BJ (cell line): ENCODE measurements around the gene CLDN18. TPM values are rescaled to one million over a fixed set of nuclear protein-coding genes. Genes with fewer than 3 reads are reported as not detected.

Experiments
- CTCF ChIA-PET: fragments of 350-600 bp; formaldehyde crosslinking; extraction: SDS; loops from one replicate; lab custom pipeline; 2021; ENCODE audit warnings: antibody characterized with exemption, inconsistent platforms; lab: Yijun Ruan, JAX
- POLR2A ChIA-PET: fragments of 300-600 bp; sonication (Branson Sonifier 250); formaldehyde crosslinking; extraction: SDS; loops from one replicate; lab custom pipeline; 2021; ENCODE audit warnings: antibody characterized with exemption; lab: Charles Lee
- DNase-seq: peaks from one replicate; pipeline ENCODE4 v3.0.0-alpha.2; 2011; ENCODE audit warnings: low read depth
- H3K27me3 ChIP-seq: 2 replicates; pipeline ENCODE4 v1.6.0; 2011; ENCODE audit warnings: low read length; ENCODE audit not compliant: control insufficient read depth, insufficient read depth
- H3K36me3 ChIP-seq: 2 replicates; pipeline ENCODE4 v1.5.1; 2011; ENCODE audit warnings: low read length; ENCODE audit not compliant: control insufficient read depth, insufficient read depth
- H3K4me3 ChIP-seq: 2 replicates; pipeline ENCODE4 v1.5.1; 2011; ENCODE audit warnings: low read depth, mild to moderate bottlenecking, control low read depth, low read length
- polyA plus RNA-seq: library from polyadenylated mRNA; depleted of rRNA; stranded (reverse); fragments of >200 nt; gene quantifications from 2 replicates; pipeline ENCODE4 v1.2.3, GENCODE V29; 2011; rRNA removed
- TF ChIP-seq, protein P1 (sequence below): IDR thresholded peaks from 2 replicates; pipeline ENCODE4 v1.5.1; 2011; ENCODE audit warnings: low read depth, mild to moderate bottlenecking, control low read depth, inconsistent platforms, low read length, moderate library complexity; ENCODE audit not compliant: insufficient read depth

CLDN18 gene
- polyA plus RNA-seq, 1 experiment = not detected

DNA sequence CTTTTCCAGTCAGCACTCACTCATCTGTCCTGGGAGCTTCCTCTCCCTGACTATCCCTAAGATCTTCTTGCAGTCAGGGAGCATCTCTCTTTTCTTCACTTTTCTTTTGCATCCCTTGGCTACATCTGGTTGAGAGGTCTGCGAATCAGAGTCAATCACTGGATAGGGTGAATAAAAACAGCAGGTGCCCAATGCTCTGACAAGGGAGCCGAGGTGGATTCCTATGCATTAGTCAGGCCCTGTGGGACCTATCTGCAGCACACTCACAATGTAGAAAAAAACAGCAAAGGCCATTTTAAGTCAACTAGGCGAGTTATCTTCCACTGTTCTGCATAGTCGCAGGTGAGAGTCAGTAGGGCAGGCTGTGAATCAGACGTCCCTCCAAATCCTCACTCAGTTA, 69.9 kb downstream of the CLDN18 start:
- Histone ChIP-seq H3K27me3 (no peaks in the 10 kb centered on the region), H3K36me3 (peaks cover 6% of the 10 kb centered on the region), H3K4me3 (no peak overlapping the region)
- no peak for DNase-seq
- POLR2A ChIA-PET = no interaction called here
- TF ChIP-seq, protein P1, sequence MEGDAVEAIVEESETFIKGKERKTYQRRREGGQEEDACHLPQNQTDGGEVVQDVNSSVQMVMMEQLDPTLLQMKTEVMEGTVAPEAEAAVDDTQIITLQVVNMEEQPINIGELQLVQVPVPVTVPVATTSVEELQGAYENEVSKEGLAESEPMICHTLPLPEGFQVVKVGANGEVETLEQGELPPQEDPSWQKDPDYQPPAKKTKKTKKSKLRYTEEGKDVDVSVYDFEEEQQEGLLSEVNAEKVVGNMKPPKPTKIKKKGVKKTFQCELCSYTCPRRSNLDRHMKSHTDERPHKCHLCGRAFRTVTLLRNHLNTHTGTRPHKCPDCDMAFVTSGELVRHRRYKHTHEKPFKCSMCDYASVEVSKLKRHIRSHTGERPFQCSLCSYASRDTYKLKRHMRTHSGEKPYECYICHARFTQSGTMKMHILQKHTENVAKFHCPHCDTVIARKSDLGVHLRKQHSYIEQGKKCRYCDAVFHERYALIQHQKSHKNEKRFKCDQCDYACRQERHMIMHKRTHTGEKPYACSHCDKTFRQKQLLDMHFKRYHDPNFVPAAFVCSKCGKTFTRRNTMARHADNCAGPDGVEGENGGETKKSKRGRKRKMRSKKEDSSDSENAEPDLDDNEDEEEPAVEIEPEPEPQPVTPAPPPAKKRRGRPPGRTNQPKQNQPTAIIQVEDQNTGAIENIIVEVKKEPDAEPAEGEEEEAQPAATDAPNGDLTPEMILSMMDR = no peak
- CTCF ChIA-PET = interaction anchor here (0.9 to 4.6 kb wide), 2 partner anchors 39 to 48 kb away, joined by 3 to 30 read pairs; no protein-coding TSS in a partner anchor

DNA sequence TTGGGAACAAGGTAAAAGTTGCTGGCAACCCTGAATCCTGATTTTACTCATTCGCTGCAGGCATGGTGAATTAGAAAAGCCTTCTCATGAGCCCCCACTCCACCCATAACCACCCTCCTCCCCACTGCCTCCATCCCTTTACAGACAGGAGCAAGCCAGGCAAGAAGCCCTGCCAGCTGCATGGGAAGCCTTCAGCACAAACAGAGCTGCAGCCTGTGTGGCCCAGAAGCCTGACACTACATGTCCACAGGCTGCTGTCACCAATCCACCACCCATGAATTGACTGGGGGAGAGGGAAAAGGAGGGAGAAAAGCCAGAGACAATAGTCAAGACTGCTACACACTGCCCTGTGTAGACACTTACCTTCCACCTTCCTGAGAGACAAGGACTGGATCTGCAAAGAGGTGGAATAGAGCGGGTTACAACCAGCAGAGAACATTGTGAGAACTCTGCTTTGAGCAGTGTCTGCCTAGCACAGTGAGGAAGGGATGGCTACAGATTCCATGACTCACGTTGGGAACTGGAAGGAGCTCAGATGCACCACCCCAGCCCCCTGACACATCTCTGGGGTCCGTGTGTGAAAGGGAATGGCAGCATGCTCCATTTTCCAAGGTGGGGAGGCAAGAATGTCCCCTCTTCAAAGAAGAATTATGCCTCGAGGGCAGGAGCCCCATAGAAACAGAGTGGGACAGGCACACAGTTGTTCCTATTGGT, 71.6 kb downstream of the CLDN18 start:
- ChIA-PET POLR2A (interaction anchor here (1.7 kb wide), 1 partner anchor 34 kb away, joined by 4 read pairs; the partner anchor contains the start of gene DZIP1L), CTCF (interaction anchor here (1.2 to 4.6 kb wide), 2 partner anchors 35 to 37 kb away, joined by 5 to 30 read pairs; partner anchors contain the start of gene DZIP1L)
- TF ChIP-seq, protein P1 = no peak
- Histone ChIP-seq H3K27me3 (no peaks in the 10 kb centered on the region), H3K36me3 (peaks cover 8% of the 10 kb centered on the region), H3K4me3 (peak overlapping the region; percentile 6; the same call in 1 of the 2 replicates)
- peak; percentile 35 for DNase-seq

DNA sequence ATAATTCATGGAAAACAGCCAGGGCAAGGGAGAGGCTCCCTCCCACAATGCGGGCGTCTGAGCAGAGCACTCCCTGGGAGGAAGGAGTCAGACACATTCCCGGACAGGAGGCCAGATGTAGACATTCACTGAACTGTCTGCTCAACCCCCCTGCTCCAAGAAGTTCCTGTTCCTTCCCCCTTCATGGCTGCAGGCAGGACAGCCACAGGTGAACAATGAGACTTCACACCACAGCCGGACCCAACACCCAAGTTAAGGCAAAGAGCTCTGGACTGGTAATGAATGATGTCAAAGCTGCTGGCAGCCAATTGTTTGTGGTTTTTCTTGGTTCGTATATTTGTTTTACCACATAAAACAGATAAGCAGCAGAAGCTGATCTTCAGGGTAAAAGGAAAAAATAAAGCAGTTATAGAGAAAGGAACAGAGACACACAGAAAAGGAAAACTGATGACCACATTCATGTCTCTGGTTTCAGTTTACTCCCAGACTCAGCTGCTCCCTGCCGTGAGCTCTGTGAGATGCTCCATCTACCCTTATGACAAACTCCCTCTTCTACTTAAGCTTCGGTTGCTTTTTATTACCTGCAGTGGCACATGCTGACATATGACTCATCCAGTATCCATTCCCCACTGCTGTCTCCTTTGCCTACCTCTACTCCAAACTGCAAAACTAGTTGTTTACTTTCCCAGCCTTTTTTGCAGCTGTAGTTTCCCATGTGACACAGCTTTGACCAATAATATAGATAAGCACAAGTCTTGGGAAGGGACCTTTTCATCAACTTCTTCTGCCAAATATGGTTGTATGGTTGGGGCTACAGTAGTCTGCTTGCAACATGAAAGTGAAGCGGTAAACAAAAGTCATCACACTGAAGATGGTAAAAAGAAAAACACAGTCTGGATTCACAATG, 72.4 kb downstream of the CLDN18 start:
- Histone ChIP-seq H3K27me3 (no peaks in the 10 kb centered on the region), H3K4me3 (peak overlapping the region; percentile 14), H3K36me3 (peaks cover 8% of the 10 kb centered on the region)
- ChIA-PET CTCF (interaction anchor here (0.6 to 4.6 kb wide), 8 partner anchors 12 to 266 kb away, joined by 3 to 30 read pairs (median 3); partner anchors contain the start of genes DZIP1L and MRAS), POLR2A (interaction anchor here (0.6 to 1.7 kb wide), 2 partner anchors 33 to 50 kb away, joined by 4 to 5 read pairs; partner anchors contain the start of genes A4GNT and DZIP1L)
- DNase-seq = peak; percentile 72
- TF ChIP-seq, protein P1 = no peak

DNA sequence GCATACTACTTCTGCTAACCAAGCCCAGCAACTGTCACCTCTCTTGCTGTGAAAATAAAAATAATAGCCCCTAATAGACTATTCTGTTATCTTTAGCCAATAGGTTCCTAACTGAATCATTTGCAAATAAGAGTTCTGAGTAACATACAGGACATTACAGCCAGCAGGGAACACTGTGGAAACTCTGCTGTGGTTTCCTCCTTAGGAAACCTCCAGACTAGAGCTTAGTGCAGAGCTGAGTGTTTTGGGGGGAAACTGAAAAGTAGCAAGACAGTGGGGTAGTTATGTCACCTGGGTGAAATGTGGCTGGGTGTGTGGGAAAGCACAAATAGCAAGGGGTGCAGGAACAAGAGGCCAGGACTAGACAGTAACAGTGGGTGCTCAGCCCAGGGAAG, 73.0 kb downstream of the CLDN18 start:
- no peak for DNase-seq
- H3K4me3 ChIP-seq = no peak overlapping the region
- ChIA-PET CTCF (interaction anchor here (0.5 to 4.6 kb wide), 9 partner anchors 12 to 341 kb away, joined by 3 to 30 read pairs (median 3); partner anchors contain the start of genes DZIP1L and MRAS), POLR2A (interaction anchor here (1.7 kb wide), 1 partner anchor 33 kb away, joined by 4 read pairs; the partner anchor contains the start of gene DZIP1L)
- H3K27me3 ChIP-seq = no peaks in the 10 kb centered on the region
- TF ChIP-seq, protein P1 = no peak
- H3K36me3 ChIP-seq = peaks cover 12% of the 10 kb centered on the region

Other genes starting within 250 kb of the CLDN18 start
- not detected in 2 replicates for gene SOX14, start 245.8 kb upstream of the CLDN18 start, polyA plus RNA-seq
- 7.3 and 12.7 TPM in 2 replicates for gene DZIP1L, start 105.4 kb downstream of the CLDN18 start, polyA plus RNA-seq
- not detected in 2 replicates for gene A4GNT, start 122.2 kb downstream of the CLDN18 start, polyA plus RNA-seq
- gene DBR1, start 164.8 kb downstream of the CLDN18 start, polyA plus RNA-seq = 6.0 and 7.1 TPM in 2 replicates
- gene ARMC8, start 177.1 kb downstream of the CLDN18 start, polyA plus RNA-seq = 52.7 and 53.5 TPM in 2 replicates